HepG2 (cell line): Measurements from ENCODE around the gene CBY1. TPM values are rescaled to one million over a fixed set of nuclear protein-coding genes. Genes with fewer than 3 reads are reported as not detected.

Experiments
- KDM3A ChIP-seq: IDR thresholded peaks from 2 replicates; pipeline ENCODE4 v1.6.1; 2018; ENCODE audit warnings: low read depth, missing compliant biosample characterization
- MED13 ChIP-seq: sonication (generic); formaldehyde crosslinking; IDR thresholded peaks from 2 replicates; pipeline ENCODE4 v1.5.0; 2020; ENCODE audit warnings: missing genetic modification reagents
- POLR2A ChIP-seq, 2 experiments: IDR thresholded peaks; 2 replicates each; pipeline ENCODE4 v1.6.1; 2011; ENCODE audit warnings: low read depth in 2 of 2, low read length in 2 of 2, mild to moderate bottlenecking in 1 of 2, moderate library complexity in 1 of 2; ENCODE audit not compliant: insufficient read depth in 1 of 2
- SIX4 ChIP-seq: sonication (generic); formaldehyde crosslinking; IDR thresholded peaks from 2 replicates; pipeline ENCODE4 v1.4.0; 2020; ENCODE audit warnings: missing genetic modification reagents
- SNAI1 ChIP-seq: sonication (generic); formaldehyde crosslinking; IDR thresholded peaks from 2 replicates; pipeline ENCODE4 v1.5.0; 2020; ENCODE audit warnings: mild to moderate bottlenecking, missing genetic modification reagents, borderline replicate concordance
- SOX5 ChIP-seq: IDR thresholded peaks from 2 replicates; pipeline ENCODE4 v1.6.1; 2016; ENCODE audit warnings: borderline replicate concordance
- TP53 ChIP-seq: sonication (generic); formaldehyde crosslinking; conservative IDR thresholded peaks from 2 replicates; pipeline ENCODE4 v1.4.0; 2020; ENCODE audit warnings: missing genetic modification reagents
- XRCC5 ChIP-seq: fragments of 200-400 bp; formaldehyde crosslinking; optimal IDR thresholded peaks from 2 replicates; pipeline ENCODE3; 2017; ENCODE audit warnings: mild to moderate bottlenecking, low read length
- ZNF263 ChIP-seq: sonication (generic); formaldehyde crosslinking; IDR thresholded peaks from 2 replicates; pipeline ENCODE4 v1.4.0; 2020; ENCODE audit warnings: missing genetic modification reagents
- ZNF75D ChIP-seq: sonication (generic); formaldehyde crosslinking; IDR thresholded peaks from 2 replicates; pipeline ENCODE4 v1.8.1; 2023; ENCODE audit warnings: missing genetic modification reagents, mild to moderate bottlenecking, borderline replicate concordance
- ZSCAN21 ChIP-seq: sonication (generic); formaldehyde crosslinking; IDR thresholded peaks from 2 replicates; pipeline ENCODE4 v1.8.0; 2022; ENCODE audit warnings: mild to moderate bottlenecking, missing genetic modification reagents, moderate library complexity, borderline replicate concordance
- polyA plus RNA-seq, 8 experiments: library from polyadenylated mRNA; depleted of rRNA in 3 of 8; stranded (reverse) in 7 of 8; unstranded in 1 of 8; fragments of >200 nt; fragmentation: Illumina TruSeq in 4 of 8; extraction: Trizol in 4 of 8; gene quantifications; 2 replicates each; pipeline versions ENCODE4 v1.2.1 to v1.2.3, GENCODE V29; 2011 to 2016; ENCODE audit warnings: low read depth in 4 of 8, missing spikeins in 1 of 8, mixed read lengths in 1 of 8; ENCODE audit not compliant: insufficient read depth in 1 of 8
- total RNA-seq, 5 experiments: library from RNA; depleted of rRNA; stranded (reverse); fragments of >200 nt; fragmentation: Illumina TruSeq; extraction: Trizol; gene quantifications; 2 replicates each; pipeline ENCODE4 v1.2.3, GENCODE V29; 2016; ENCODE audit warnings: low read depth in 1 of 5
- TF ChIP-seq, protein P1 (sequence below): sonication (generic); formaldehyde crosslinking; IDR thresholded peaks from 2 replicates; pipeline ENCODE4 v1.4.0; 2020; ENCODE audit warnings: missing genetic modification reagents
- TF ChIP-seq, protein P2 (sequence below): sonication (generic); formaldehyde crosslinking; IDR thresholded peaks from 2 replicates; pipeline ENCODE4 v1.5.0; 2020; ENCODE audit warnings: mild to moderate bottlenecking, missing genetic modification reagents
- TF ChIP-seq, protein P3 (sequence below): sonication (generic); formaldehyde crosslinking; IDR thresholded peaks from 2 replicates; pipeline ENCODE4 v1.9.0; 2021; ENCODE audit warnings: missing genetic modification reagents, borderline replicate concordance
- TF ChIP-seq, protein P4 (sequence below): sonication (generic); formaldehyde crosslinking; IDR thresholded peaks from 2 replicates; pipeline ENCODE4 v1.5.0; 2020; ENCODE audit warnings: mild to moderate bottlenecking, missing genetic modification reagents
- TF ChIP-seq, protein P5 (sequence below): sonication (generic); formaldehyde crosslinking; IDR thresholded peaks from 2 replicates; pipeline ENCODE4 v1.4.0; 2020; ENCODE audit warnings: missing genetic modification reagents

Gene CBY1
- total and polyA plus RNA-seq, 2 of the 13 experiments (the other 11 are each of a cell fraction or from before 2014, with no cell fraction given) = 19.7 to 20.3 TPM

DNA sequence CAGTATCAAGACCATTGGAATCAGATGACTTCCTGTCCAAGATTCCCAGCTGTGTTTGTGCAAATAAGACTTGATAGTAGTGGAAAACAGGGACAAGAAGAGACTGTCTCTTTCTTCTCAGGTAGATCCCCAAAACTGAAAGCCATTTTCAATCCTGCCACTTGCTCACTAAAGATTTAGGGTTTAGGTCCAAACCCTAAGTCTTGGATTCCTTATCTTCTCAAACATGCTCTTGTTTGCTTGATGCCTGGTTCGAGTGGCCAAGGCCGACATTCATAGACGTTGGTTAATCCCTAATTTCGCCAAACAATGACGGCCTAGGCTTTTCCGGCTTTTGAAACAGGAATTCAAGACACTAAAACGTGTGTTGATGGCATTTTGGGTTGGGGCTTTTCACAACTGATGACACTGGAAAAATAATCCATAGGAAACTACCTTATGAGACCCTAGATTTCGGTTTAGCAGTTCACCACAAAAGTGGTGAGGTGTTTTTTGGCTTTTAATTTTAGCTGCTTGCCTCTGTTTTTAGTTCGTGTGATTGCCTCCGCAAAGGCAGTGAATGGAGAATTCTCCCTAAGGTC lies 48.3 kb downstream of the CBY1 start (continued):
- TF ChIP-seq, protein P1, sequence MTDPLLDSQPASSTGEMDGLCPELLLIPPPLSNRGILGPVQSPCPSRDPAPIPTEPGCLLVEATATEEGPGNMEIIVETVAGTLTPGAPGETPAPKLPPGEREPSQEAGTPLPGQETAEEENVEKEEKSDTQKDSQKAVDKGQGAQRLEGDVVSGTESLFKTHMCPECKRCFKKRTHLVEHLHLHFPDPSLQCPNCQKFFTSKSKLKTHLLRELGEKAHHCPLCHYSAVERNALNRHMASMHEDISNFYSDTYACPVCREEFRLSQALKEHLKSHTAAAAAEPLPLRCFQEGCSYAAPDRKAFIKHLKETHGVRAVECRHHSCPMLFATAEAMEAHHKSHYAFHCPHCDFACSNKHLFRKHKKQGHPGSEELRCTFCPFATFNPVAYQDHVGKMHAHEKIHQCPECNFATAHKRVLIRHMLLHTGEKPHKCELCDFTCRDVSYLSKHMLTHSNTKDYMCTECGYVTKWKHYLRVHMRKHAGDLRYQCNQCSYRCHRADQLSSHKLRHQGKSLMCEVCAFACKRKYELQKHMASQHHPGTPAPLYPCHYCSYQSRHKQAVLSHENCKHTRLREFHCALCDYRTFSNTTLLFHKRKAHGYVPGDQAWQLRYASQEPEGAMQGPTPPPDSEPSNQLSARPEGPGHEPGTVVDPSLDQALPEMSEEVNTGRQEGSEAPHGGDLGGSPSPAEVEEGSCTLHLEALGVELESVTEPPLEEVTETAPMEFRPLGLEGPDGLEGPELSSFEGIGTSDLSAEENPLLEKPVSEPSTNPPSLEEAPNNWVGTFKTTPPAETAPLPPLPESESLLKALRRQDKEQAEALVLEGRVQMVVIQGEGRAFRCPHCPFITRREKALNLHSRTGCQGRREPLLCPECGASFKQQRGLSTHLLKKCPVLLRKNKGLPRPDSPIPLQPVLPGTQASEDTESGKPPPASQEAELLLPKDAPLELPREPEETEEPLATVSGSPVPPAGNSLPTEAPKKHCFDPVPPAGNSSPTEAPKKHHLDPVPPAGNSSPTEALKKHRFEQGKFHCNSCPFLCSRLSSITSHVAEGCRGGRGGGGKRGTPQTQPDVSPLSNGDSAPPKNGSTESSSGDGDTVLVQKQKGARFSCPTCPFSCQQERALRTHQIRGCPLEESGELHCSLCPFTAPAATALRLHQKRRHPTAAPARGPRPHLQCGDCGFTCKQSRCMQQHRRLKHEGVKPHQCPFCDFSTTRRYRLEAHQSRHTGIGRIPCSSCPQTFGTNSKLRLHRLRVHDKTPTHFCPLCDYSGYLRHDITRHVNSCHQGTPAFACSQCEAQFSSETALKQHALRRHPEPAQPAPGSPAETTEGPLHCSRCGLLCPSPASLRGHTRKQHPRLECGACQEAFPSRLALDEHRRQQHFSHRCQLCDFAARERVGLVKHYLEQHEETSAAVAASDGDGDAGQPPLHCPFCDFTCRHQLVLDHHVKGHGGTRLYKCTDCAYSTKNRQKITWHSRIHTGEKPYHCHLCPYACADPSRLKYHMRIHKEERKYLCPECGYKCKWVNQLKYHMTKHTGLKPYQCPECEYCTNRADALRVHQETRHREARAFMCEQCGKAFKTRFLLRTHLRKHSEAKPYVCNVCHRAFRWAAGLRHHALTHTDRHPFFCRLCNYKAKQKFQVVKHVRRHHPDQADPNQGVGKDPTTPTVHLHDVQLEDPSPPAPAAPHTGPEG (CRISPR knock-in tag) = peak; percentile 67
- no peak for TF ChIP-seq POLR2A (IDR thresholded peaks at IDR 0.05; ENCODE audit: insufficient read depth in 1 of 2, low read depth in 2 of 2, low read length in 2 of 2)
- no peak for TF ChIP-seq SNAI1
- TF ChIP-seq TP53 = no peak
- TF ChIP-seq KDM3A = no peak
- TF ChIP-seq, protein P2, sequence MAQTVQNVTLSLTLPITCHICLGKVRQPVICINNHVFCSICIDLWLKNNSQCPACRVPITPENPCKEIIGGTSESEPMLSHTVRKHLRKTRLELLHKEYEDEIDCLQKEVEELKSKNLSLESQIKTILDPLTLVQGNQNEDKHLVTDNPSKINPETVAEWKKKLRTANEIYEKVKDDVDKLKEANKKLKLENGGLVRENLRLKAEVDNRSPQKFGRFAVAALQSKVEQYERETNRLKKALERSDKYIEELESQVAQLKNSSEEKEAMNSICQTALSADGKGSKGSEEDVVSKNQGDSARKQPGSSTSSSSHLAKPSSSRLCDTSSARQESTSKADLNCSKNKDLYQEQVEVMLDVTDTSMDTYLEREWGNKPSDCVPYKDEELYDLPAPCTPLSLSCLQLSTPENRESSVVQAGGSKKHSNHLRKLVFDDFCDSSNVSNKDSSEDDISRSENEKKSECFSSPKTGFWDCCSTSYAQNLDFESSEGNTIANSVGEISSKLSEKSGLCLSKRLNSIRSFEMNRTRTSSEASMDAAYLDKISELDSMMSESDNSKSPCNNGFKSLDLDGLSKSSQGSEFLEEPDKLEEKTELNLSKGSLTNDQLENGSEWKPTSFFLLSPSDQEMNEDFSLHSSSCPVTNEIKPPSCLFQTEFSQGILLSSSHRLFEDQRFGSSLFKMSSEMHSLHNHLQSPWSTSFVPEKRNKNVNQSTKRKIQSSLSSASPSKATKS (CRISPR knock-in tag) = no peak
- no peak for TF ChIP-seq SIX4 (CRISPR knock-in tag)
- TF ChIP-seq ZNF75D (CRISPR knock-in tag) = no peak
- no peak for TF ChIP-seq ZSCAN21 (CRISPR knock-in tag)
- no peak for TF ChIP-seq MED13 (CRISPR knock-in tag)
- TF ChIP-seq, protein P3, sequence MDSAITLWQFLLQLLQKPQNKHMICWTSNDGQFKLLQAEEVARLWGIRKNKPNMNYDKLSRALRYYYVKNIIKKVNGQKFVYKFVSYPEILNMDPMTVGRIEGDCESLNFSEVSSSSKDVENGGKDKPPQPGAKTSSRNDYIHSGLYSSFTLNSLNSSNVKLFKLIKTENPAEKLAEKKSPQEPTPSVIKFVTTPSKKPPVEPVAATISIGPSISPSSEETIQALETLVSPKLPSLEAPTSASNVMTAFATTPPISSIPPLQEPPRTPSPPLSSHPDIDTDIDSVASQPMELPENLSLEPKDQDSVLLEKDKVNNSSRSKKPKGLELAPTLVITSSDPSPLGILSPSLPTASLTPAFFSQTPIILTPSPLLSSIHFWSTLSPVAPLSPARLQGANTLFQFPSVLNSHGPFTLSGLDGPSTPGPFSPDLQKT (CRISPR knock-in tag) = no peak
- TF ChIP-seq, protein P4, sequence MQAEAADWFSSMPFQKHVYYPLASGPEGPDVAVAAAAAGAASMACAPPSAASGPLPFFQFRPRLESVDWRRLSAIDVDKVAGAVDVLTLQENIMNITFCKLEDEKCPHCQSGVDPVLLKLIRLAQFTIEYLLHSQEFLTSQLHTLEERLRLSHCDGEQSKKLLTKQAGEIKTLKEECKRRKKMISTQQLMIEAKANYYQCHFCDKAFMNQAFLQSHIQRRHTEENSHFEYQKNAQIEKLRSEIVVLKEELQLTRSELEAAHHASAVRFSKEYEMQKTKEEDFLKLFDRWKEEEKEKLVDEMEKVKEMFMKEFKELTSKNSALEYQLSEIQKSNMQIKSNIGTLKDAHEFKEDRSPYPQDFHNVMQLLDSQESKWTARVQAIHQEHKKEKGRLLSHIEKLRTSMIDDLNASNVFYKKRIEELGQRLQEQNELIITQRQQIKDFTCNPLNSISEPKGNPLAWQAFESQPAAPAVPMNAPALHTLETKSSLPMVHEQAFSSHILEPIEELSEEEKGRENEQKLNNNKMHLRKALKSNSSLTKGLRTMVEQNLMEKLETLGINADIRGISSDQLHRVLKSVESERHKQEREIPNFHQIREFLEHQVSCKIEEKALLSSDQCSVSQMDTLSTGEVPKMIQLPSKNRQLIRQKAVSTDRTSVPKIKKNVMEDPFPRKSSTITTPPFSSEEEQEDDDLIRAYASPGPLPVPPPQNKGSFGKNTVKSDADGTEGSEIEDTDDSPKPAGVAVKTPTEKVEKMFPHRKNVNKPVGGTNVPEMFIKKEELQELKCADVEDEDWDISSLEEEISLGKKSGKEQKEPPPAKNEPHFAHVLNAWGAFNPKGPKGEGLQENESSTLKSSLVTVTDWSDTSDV (CRISPR knock-in tag) = no peak
- TF ChIP-seq SOX5 (CRISPR knock-in tag) = no peak
- TF ChIP-seq, protein P5, sequence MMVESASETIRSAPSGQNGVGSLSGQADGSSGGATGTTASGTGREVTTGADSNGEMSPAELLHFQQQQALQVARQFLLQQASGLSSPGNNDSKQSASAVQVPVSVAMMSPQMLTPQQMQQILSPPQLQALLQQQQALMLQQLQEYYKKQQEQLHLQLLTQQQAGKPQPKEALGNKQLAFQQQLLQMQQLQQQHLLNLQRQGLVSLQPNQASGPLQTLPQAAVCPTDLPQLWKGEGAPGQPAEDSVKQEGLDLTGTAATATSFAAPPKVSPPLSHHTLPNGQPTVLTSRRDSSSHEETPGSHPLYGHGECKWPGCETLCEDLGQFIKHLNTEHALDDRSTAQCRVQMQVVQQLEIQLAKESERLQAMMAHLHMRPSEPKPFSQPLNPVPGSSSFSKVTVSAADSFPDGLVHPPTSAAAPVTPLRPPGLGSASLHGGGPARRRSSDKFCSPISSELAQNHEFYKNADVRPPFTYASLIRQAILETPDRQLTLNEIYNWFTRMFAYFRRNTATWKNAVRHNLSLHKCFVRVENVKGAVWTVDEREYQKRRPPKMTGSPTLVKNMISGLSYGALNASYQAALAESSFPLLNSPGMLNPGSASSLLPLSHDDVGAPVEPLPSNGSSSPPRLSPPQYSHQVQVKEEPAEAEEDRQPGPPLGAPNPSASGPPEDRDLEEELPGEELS (CRISPR knock-in tag) = 0 out of 2 replicates have a peak, but pooled peaks have one; percentile 15
- no peak for TF ChIP-seq XRCC5
- no peak for TF ChIP-seq ZNF263
